Sigmoid colon (tissue), 7 donors: ENCODE measurements around the gene KCNQ2. TPM values are rescaled to one million over a fixed set of nuclear protein-coding genes. Genes with fewer than 3 reads are reported as not detected.

Source experiments
- DNase-seq: peaks from one replicate; pipeline ENCODE4 v3.0.0-alpha.2; 2019
- H3K27ac ChIP-seq, 4 donors: fragments of 200-600 bp; sonication (generic); one replicate each; pipeline ENCODE4 v1.5.1; 2016 to 2019; ENCODE audit warnings: mild to moderate bottlenecking in 1 of 4
- H3K27me3 ChIP-seq, 3 donors: fragments of 200-600 bp; sonication (generic); one replicate each; pipeline ENCODE4 v1.5.1; 2019; ENCODE audit warnings: mild to moderate bottlenecking in 1 of 3
- H3K36me3 ChIP-seq, 4 donors: fragments of 200-600 bp; sonication (generic); one replicate each; pipeline ENCODE4 v1.5.1; 2016 to 2019
- H3K4me1 ChIP-seq, 4 donors: fragments of 200-600 bp; sonication (generic); one replicate each; pipeline ENCODE4 v1.5.1; 2017 to 2019
- H3K4me3 ChIP-seq, 4 donors: fragments of 200-600 bp; sonication (generic); one replicate each; pipeline ENCODE4 v1.5.1; 2017 to 2019; ENCODE audit warnings: mild to moderate bottlenecking in 2 of 4, moderate library complexity in 1 of 4
- H3K9me3 ChIP-seq, 4 donors: fragments of 200-600 bp in 3 of 4; sonication (generic) in 3 of 4; one replicate each; pipeline versions ENCODE4 v1.5.1 to v1.6.1; 2013 to 2019
- EP300 ChIP-seq, 4 donors: sonication (generic); formaldehyde crosslinking; IDR thresholded peaks; one replicate each; pipeline ENCODE4 v1.6.1; 2017; ENCODE audit warnings: antibody characterized with exemption in 4 of 4
- POLR2A ChIP-seq, 2 donors: fragments of 450-650 bp; IDR thresholded peaks; one replicate each; pipeline ENCODE4 v1.6.1; 2016; ENCODE audit warnings: antibody characterized with exemption in 2 of 2, mild to moderate bottlenecking in 2 of 2, moderate library complexity in 2 of 2
- POLR2AphosphoS5 ChIP-seq, 4 donors: sonication (generic); formaldehyde crosslinking; IDR thresholded peaks; one replicate each; pipeline ENCODE4 v1.6.1; 2017; ENCODE audit warnings: antibody characterized with exemption in 4 of 4
- WGBS, 2 donors: extraction: QIAGEN DNeasy Blood & Tissue Kit; methylation state at CpG; one replicate each; pipeline ENCODE4 v1.1.7; 2013; 5-methylcytosine and 5-hydroxymethylcytosine counted together
- intact Hi-C: fragments of 100-400 bp; cut with DNase I; formaldehyde crosslinking; loops from one replicate; pipeline ENCODE4 v1.15.1; 2023
- polyA plus RNA-seq, 3 donors: library from polyadenylated mRNA; stranded (reverse); fragments of 200-250 nt; gene quantifications; one replicate each; pipeline ENCODE4 v1.2.3, GENCODE V29; 2013
- total RNA-seq, 4 donors: library from RNA; depleted of rRNA; stranded (reverse); fragments of >200 nt; gene quantifications; one replicate each; pipeline ENCODE4 v1.1.0, GENCODE V29; 2016
- TF ChIP-seq, protein P1 (sequence below), 4 experiments: fragments of 450-650 bp in 3 of 4; fragments of 200-600 bp in 1 of 4; IDR thresholded peaks; one replicate each; pipeline ENCODE4 v1.5.1; 2016 to 2019; ENCODE audit warnings: antibody characterized with exemption in 4 of 4, mild to moderate bottlenecking in 3 of 4, moderate library complexity in 2 of 4
- donor health status: healthy with polysubstance abuse.
- donor health status: Bipolar disorder and iron deficiency.
- donor health status: healthy.

Gene KCNQ2
- total and polyA plus RNA-seq, 7 donors = 0.83 to 4.2 (median 1.2) TPM; not detected in 3

DNA sequence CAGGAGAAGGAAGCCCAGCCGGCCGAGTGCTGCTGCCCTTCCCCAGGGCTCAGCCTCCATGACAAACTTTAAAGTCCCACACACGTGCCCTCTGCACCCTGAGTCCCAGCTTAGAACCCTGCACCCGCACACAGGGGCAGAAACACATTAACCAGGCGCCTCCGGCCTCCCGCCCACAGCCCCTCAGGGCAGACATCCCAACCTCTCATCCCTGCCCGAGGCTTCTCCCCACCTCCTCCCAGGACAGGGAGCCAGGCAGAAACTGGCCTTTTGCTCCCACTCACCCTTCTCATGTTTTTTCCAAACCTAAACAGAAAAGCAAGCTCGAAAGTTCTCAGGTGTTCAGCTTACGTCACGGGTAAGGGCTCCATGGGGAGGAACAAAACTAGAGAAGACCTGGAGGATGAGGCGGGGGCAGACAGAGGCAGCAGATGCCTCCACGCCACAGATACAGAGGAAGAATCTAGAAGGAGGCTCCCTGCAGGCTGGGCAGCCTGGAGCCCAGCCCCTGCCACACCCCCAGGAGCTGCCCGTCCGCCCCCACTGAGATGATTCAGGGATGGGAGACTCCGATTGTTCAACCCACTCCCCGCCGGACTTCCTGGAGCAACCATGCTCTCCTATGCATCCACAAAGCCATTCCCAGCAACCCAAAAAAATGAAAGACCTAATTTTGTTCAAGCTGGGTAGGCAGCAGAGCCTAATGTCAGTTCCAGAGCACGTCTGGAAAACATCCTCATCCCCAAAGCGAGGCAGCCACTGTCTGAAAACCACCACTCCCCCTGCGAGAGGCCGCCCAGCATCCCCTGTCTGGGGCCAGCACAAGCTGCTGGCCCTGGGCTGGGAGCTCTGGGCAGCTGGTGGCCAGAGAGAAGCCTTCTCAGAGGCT is 8.8 kb downstream of the KCNQ2 start:
- intact Hi-C loops = no loop called here
- TF ChIP-seq, protein P1, sequence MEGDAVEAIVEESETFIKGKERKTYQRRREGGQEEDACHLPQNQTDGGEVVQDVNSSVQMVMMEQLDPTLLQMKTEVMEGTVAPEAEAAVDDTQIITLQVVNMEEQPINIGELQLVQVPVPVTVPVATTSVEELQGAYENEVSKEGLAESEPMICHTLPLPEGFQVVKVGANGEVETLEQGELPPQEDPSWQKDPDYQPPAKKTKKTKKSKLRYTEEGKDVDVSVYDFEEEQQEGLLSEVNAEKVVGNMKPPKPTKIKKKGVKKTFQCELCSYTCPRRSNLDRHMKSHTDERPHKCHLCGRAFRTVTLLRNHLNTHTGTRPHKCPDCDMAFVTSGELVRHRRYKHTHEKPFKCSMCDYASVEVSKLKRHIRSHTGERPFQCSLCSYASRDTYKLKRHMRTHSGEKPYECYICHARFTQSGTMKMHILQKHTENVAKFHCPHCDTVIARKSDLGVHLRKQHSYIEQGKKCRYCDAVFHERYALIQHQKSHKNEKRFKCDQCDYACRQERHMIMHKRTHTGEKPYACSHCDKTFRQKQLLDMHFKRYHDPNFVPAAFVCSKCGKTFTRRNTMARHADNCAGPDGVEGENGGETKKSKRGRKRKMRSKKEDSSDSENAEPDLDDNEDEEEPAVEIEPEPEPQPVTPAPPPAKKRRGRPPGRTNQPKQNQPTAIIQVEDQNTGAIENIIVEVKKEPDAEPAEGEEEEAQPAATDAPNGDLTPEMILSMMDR (IDR thresholded peaks at IDR 0.05) = no peak
- TF ChIP-seq EP300 (IDR thresholded peaks at IDR 0.05) (no peak), POLR2A (IDR thresholded peaks at IDR 0.05) (no peak), POLR2AphosphoS5 (IDR thresholded peaks at IDR 0.05) (no peak)
- WGBS, 2 donors = 48 to 62% methylated on average over 22 of the region's 22 CpGs
- no peaks in the 10 kb centered on the region for H3K4me1 ChIP-seq
- peaks cover 8 to 94% (median 50%) of the 10 kb centered on the region in 3 donors for H3K27me3 ChIP-seq
- no peaks in the 10 kb centered on the region for H3K9me3 ChIP-seq
- H3K36me3 ChIP-seq = no peaks in the 10 kb centered on the region
- no peak overlapping the region for H3K4me3 ChIP-seq
- H3K27ac ChIP-seq = no peak overlapping the region
- DNase-seq = no peak

DNA sequence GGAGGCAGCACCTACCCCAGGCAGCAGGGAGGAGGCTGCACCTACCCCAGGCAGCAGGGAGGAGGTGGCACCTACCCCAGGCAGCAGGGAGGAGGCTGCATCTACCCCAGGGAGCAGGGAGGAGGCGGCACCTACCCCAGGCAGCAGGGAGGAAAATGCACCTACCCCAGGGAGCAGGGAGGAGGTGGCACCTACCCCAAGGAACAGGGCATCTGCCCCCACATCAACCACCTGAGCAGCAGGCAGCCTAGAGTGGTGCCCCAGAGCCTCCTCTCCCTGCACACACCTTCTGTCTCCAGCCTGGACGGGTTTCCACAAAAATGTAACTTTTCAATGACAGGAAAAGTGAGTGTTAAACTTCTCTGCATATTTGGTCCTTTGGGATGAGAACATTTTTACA is 10.2 kb downstream of the KCNQ2 start:
- no peak overlapping the region for H3K4me3 ChIP-seq
- no peak for DNase-seq
- H3K4me1 ChIP-seq = no peaks in the 10 kb centered on the region
- peaks cover 10 to 97% (median 64%) of the 10 kb centered on the region in 3 donors for H3K27me3 ChIP-seq
- no peaks in the 10 kb centered on the region for H3K36me3 ChIP-seq
- H3K9me3 ChIP-seq = no peaks in the 10 kb centered on the region
- WGBS, 2 donors = 44 to 61% methylated on average over 2 of the region's 2 CpGs
- TF ChIP-seq EP300 (IDR thresholded peaks at IDR 0.05) (no peak), POLR2AphosphoS5 (IDR thresholded peaks at IDR 0.05) (no peak), POLR2A (IDR thresholded peaks at IDR 0.05) (no peak)
- TF ChIP-seq, protein P1 (IDR thresholded peaks at IDR 0.05) = no peak
- intact Hi-C loops = no loop called here
- no peak overlapping the region for H3K27ac ChIP-seq

DNA sequence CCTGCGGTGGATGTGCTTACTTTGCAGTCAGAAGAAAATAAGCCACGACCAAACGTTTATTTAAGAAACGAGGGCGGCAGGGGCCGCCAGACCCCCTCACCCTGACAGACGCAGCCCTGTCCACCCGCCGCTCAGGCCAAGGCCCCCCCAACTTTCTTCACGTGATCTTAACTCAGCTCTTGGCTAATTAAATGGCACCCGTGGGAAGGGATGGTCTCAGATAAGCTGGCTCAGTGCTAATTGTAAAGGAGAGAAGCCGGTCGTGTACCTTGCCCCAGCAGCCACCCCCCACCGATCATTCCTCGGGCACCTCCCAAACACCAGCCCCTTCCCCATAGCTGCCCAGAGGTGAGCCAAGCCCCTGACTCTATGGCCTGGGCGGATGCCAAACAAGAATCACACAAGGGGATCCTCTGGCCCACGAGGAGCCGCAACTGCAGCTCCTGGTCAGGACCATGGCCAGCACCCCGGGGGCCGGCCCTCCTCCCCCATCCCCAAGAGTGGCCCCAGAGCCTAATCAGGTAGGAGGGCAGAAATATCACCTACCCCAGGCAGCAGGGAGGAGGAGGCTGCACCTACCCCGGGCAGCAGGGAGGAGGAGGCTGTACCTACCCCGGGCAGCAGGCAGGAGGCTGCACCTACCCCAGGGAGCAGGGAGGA is 11.2 kb downstream of the KCNQ2 start:
- whole genome bisulfite sequencing, 2 donors = 21 to 37% methylated on average over 22 of the region's 22 CpGs
- intact Hi-C loops = no loop called here
- Histone ChIP-seq H3K4me3 (no peak overlapping the region), H3K9me3 (no peaks in the 10 kb centered on the region), H3K27me3 (peaks cover 11 to 99% (median 74%) of the 10 kb centered on the region in 3 donors), H3K4me1 (no peaks in the 10 kb centered on the region), H3K36me3 (no peaks in the 10 kb centered on the region), H3K27ac (no peak overlapping the region)
- no peak for DNase-seq
- TF ChIP-seq, protein P1 (IDR thresholded peaks at IDR 0.05) = no peak
- TF ChIP-seq POLR2A (IDR thresholded peaks at IDR 0.05) (no peak), POLR2AphosphoS5 (IDR thresholded peaks at IDR 0.05) (no peak), EP300 (IDR thresholded peaks at IDR 0.05) (no peak)

DNA sequence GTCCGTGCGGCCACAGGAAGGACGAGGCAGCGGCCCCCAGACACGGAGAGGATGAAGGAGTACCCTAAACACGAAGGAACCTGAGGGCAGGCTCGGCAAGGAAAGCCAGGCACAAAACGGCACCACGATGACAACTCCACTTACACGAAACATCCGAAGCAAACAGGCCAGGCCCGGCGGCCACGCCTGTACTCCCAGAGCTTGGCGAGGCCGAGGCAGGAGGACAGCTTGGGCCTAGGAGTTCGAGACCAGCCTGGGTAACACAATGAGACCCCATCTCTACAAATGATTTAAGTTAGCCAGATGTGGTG is 13.4 kb downstream of the KCNQ2 start:
- Histone ChIP-seq H3K4me3 (no peak overlapping the region), H3K9me3 (no peaks in the 10 kb centered on the region), H3K27ac (no peak overlapping the region), H3K36me3 (no peaks in the 10 kb centered on the region), H3K4me1 (peaks cover 0 to 6% (median 3%) of the 10 kb centered on the region in 4 donors), H3K27me3 (peaks cover 13 to 99% (median 84%) of the 10 kb centered on the region in 3 donors)
- 56 to 87% methylated on average over 17 of the region's 17 CpGs for WGBS, 2 donors
- intact Hi-C loops = no loop called here
- DNase-seq = no peak
- TF ChIP-seq, protein P1 (IDR thresholded peaks at IDR 0.05) = no peak
- TF ChIP-seq POLR2A (IDR thresholded peaks at IDR 0.05) = no peak
- no peak for TF ChIP-seq POLR2AphosphoS5 (IDR thresholded peaks at IDR 0.05)
- no peak for TF ChIP-seq EP300 (IDR thresholded peaks at IDR 0.05)
